Stimulated activated effector memory CD8-positive, alpha-beta T cell treated with anti-CD3 and anti-CD28 coated beads, Interleukin-12 subunit alpha, Interleukin-12 subunit beta, amount 100 ng/mL, for 72 hours (primary cell): Measurements from ENCODE around the gene MGME1.

ENCODE experiments used
- ATAC-seq: fragments of 150-1000 bp; cut with Tn5 transposase; 2 replicates; pipeline ENCODE4 v1.10.0; 2021
- DNase-seq, 2 donors: peaks; one replicate each; pipeline ENCODE4 v3.0.0; 2021 to 2022; ENCODE audit warnings: low spot score in 2 of 2
- H3K27ac Mint-ChIP-seq: one replicate; pipeline ENCODE4 v1.8.0; 2022; ENCODE audit warnings: mild to moderate bottlenecking, mixed read lengths
- H3K36me3 Mint-ChIP-seq: one replicate; pipeline ENCODE4 v1.8.0; 2022; ENCODE audit warnings: mild to moderate bottlenecking, mixed read lengths
- H3K4me1 Mint-ChIP-seq: one replicate; pipeline ENCODE4 v1.8.0; 2022; ENCODE audit warnings: mixed read lengths
- H3K4me3 Mint-ChIP-seq: one replicate; pipeline ENCODE4 v1.8.0; 2022; ENCODE audit warnings: mild to moderate bottlenecking, mixed read lengths
- H3K9me3 Mint-ChIP-seq: one replicate; pipeline ENCODE4 v1.8.0; 2022; ENCODE audit warnings: mixed read lengths

MGME1 gene

DNA sequence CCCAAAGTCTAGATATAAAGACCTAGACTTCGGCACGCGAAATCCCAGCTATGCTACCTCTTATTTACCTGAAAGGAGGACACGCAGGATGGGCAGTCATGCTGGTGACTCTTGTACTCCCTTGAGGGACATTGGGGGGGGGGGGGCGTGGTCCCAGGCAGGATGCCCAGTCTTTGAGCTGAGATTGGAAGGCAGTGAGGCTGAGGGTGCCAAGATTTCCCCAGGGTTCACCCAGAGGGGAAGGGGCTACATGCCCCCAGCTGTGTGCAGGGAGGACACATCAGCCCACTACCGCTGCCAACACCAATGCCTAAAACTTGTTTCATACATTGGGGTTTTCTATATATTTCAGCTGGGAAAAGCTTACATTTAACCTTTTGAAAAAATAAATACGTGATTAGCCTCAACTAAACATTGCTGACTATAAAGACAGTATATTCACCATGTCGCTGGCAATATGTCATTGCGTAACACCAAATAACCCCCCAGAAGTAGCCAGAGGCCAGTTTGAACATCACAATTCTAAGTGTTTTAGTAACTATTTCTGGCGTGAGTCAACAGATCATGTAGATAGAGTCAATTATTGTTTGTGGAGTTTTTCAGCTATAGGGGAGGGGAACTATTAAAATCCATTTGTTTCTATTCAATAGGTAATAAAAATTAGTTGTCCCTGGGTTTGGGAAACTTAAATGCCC, 21.6 kb downstream of the MGME1 start:
- ATAC-seq (no peak), DNase-seq (no peak)
- Mint-ChIP-seq H3K4me1 (peaks cover 19% of the 10 kb centered on the region), H3K4me3 (no peak overlapping the region), H3K27ac (no peak overlapping the region), H3K9me3 (no peaks in the 10 kb centered on the region), H3K36me3 (peaks cover 67% of the 10 kb centered on the region)

DNA sequence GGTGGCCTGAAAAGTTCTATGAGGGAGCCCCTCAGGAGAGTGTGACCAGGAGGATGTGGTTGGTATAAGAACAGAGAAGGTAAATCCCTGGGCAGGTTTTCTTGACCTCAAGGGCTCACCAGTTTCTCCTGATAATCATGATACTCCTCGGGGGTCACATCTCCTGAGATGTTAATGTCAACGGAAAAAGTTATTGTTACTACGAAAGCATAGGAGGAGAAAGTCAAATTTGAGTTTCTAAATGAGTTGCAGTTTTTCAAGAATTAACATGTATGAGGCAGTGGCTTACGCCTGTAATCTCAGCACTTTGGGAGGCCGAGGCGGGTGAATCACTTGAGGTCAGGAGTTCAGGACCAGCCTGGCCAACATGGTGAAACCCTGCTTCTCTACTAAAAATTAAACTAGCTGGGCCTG, 23.4 kb downstream of the MGME1 start:
- H3K4me3 Mint-ChIP-seq = peak overlapping the region; percentile 64
- ATAC-seq (peak; percentile 93), DNase-seq (peak in 1 of 2 donors; percentile 65)

DNA sequence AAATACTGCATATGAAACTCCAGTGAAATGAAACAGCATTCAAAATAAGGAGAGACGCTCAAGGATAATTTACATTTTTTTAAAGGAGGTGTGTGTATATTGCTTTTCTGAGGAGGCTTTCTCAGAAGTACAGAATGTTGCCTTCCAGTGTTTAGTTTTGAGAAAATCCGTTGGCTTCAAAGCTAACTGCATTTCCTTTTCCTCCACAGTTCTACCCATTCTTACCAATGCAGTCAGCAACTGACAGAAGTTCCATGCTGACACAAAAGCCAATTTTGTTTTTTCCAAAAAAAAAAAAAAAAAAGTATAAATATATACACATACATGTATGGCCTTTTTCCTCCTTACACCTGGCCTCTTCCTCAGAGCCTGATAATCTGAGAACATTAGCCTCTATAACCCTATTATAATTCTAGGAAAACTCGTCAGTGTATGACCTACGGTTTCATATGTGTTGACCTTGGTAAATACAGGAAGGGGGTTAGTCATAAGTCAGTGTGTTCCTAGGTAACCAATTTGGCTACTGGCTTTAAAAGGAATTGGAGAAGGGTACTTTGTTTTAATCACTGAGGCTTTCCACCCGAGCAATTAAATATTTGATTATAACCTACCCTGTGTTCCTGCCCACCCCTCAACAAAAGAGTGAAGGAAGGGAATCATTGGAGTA, 24.2 kb downstream of the MGME1 start:
- H3K36me3 Mint-ChIP-seq = peaks cover 46% of the 10 kb centered on the region
- no peaks in the 10 kb centered on the region for H3K9me3 Mint-ChIP-seq
- ATAC-seq = peak; percentile 46
- peaks cover 19% of the 10 kb centered on the region for H3K4me1 Mint-ChIP-seq
- H3K4me3 Mint-ChIP-seq = peak overlapping the region; percentile 64
- H3K27ac Mint-ChIP-seq = peak overlapping the region; percentile 56
- DNase-seq = no peak

More for the DNA sequence above, 23.4 kb downstream of the MGME1 start:
- Mint-ChIP-seq H3K36me3 (peaks cover 53% of the 10 kb centered on the region), H3K27ac (peak overlapping the region; percentile 56), H3K4me1 (peaks cover 19% of the 10 kb centered on the region), H3K9me3 (no peaks in the 10 kb centered on the region)

DNA sequence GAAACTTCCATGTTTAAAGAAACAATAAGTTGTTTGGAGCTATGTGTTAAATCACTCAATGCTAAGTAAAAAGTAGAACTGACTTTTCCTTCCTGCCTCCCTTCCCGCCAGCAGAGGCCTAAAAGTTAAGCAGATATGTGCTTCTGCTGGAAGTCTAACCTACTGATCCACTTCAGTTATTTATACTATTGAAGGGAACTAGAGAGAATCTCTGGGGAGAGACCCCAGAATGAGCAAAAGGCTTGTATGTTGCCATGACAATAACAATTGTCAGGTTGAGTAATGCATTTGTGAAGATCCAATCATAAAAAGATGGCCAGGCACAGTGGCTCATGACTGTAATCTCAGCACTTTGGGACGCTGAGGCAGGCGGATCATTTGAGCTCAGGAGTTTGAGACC, 24.7 kb downstream of the MGME1 start:
- peaks cover 19% of the 10 kb centered on the region for H3K4me1 Mint-ChIP-seq
- peaks cover 40% of the 10 kb centered on the region for H3K36me3 Mint-ChIP-seq
- H3K27ac Mint-ChIP-seq = peak overlapping the region; percentile 54
- DNase-seq (no peak), ATAC-seq (no peak)
- H3K4me3 Mint-ChIP-seq = peak overlapping the region; percentile 64
- H3K9me3 Mint-ChIP-seq = no peaks in the 10 kb centered on the region

DNA sequence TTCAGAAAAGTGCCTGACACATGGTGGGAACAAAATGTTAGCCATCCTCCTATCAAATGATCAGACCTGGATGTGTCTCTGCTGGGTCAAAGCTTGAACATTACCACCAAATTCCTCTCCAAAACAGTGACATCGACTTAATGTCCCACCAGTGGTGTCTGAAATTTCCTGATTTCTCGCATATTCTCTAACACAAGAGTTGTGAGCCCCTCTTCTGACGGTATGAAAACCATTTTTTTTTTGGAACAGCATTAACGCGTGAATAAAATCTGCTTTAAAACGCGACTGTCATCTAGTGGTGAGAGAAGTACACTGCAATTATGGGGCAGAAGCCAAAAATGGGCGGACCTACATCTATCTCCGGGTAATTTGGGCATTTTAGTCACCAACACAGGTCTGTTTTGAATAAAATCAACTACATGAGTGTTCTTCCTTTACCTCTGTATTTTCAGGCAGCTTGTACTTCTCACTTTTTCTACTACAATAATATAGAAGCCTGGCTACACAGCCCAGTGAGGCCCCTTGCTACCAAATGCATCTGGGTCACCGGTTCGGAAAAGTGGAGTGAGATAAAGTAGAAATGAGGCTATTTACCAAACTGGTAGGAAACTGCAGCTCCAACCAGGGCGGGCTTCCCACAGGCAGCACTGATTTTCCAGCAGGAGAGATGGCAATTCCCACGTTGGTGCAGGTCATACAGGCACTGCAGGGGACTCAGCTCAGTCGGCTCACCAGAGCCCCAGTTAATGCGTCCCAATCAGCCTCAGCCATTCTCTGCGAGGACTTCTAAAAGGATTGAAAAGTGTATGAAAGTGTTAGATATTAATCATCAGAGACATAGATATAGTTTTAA, 27.4 kb downstream of the MGME1 start:
- Mint-ChIP-seq H3K9me3 (no peaks in the 10 kb centered on the region), H3K4me3 (no peak overlapping the region), H3K36me3 (peaks cover 13% of the 10 kb centered on the region), H3K27ac (no peak overlapping the region), H3K4me1 (peaks cover 19% of the 10 kb centered on the region)
- ATAC-seq = peak; percentile 62
- peak; percentile 16 to 60 for DNase-seq

DNA sequence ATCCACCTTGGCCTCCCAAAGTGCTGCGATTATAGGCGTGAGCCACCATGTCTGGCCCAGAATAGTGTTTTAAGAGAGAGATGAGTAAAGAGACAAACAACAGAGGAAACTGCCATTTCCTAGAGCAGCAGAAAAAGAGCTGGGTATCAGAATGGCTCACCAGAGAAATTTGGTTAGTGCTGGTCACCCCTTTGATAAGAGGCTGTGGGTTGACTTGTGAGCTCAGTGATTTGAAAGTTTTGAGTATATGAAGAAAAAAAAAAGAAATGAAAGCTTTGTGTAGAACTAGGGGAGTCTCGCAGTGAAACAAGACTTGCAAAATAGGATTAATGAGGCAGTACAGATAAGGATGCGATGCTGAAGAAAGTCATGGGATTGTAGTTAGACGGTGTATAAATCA, 29.6 kb downstream of the MGME1 start:
- DNase-seq (no peak), ATAC-seq (no peak)
- Mint-ChIP-seq H3K4me1 (peaks cover 2% of the 10 kb centered on the region), H3K9me3 (no peaks in the 10 kb centered on the region), H3K36me3 (no peaks in the 10 kb centered on the region), H3K4me3 (no peak overlapping the region), H3K27ac (no peak overlapping the region)

DNA sequence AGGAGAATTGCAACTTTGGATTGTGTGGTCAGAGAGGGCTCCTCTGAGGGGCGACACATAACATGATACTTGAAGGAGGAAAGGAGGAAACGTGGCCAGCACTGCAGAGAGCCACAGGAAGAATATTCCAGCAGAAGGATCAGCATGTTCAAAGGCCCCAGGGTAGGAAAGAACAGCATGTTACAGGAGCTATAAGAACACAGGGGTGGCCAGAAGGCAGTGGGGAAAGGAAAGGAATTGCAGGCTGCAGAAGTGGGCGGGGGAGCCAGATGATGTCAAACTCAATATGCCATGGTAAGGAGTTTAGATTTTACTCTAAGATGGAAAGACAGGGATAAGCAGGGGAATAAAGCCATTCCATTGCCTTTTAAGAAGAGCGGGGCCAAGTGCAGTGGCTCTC, 30.7 kb downstream of the MGME1 start:
- Mint-ChIP-seq H3K4me1 (no peaks in the 10 kb centered on the region), H3K9me3 (no peaks in the 10 kb centered on the region), H3K27ac (no peak overlapping the region), H3K36me3 (no peaks in the 10 kb centered on the region), H3K4me3 (no peak overlapping the region)
- DNase-seq = no peak
- ATAC-seq = no peak

DNA sequence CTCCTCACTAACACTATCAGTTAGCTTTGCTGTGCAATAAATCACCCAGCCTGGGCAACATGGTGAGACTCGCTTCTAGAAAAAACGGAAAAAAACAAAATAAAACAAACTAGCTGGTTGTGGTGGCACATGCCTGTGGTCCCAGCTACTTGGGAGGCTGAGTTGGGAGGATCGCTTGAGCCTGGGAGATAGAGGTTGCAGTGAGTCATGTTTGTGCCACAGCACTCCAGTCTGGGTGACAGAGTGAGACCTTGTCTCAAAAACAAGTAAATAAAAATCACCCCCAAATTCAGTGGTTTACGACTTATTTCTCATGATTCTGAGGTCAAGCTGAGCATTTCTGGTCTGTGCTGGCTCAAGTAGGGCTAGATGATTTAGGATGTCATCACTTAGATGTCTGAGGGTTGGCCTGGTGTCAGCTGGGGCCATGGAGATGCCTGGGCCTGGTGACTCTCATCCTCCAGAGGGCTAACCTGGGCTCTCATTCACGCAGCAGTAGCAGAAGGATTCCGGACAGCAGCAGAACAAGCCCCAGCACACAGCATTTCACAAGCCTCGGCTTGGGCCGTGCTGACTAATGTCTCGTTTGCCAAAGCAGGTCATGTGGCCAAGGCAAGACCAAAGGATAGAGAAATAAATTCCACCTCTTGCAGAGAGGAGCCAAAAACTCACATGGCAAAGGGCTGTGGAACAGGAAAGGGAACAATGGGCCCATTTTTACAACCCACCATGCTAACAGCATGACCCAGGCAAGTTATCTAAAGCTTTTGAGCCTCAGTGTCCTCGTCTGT, 32.5 kb downstream of the MGME1 start:
- DNase-seq (no peak), ATAC-seq (no peak)
- Mint-ChIP-seq H3K4me3 (no peak overlapping the region), H3K36me3 (no peaks in the 10 kb centered on the region), H3K27ac (no peak overlapping the region), H3K9me3 (no peaks in the 10 kb centered on the region), H3K4me1 (no peaks in the 10 kb centered on the region)

DNA sequence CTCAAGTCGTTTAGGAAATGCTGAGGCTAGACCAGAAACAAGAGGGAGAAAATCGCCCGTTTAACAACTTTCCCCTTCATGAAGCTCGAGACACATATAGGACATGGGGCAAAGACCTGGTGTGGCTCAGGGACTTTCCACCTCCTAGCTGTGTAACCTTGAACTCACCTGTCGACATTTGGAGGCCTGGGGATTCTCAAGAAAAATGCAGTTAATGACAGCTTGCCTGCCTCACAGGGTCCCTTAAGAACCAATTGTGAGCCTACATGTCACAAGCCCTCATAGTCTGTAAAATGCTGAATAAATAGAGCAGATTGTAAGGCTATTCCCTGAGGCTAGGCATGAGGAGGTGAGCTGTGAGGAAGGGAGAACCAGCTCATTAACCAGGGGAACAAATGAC, 35.1 kb downstream of the MGME1 start:
- Mint-ChIP-seq H3K27ac (no peak overlapping the region), H3K36me3 (no peaks in the 10 kb centered on the region), H3K4me1 (no peaks in the 10 kb centered on the region), H3K9me3 (no peaks in the 10 kb centered on the region), H3K4me3 (no peak overlapping the region)
- ATAC-seq (no peak), DNase-seq (no peak)

DNA sequence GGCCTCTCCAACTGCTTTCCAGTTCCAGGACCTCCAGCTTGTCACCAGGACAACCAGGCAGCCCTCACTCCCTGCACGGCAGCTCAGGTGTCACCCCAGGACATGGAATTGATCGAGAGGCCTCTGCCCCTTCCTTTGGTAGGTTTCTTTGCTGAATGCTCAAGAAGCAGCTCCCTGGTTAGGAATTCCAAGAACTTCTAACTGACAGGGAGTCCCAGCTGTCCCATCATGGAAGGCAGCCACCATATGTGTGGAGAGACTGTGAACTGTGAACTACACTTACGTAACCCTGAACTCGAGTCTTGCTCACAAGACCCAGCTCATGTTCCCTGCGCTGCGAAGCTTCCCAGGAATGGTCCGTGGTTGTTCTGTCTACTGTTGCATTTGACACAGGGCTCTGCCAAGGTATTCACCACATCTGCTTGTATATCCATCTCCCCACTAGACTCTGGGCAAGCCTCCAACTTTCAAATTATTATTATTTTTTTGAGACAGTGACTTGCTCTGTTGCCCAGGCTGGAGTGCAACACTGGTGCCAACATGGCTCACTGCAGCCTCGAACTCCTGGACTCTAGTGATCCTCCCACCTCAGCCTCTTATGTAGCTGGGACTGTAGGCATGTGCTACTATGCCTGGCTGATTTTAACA, 35.7 kb downstream of the MGME1 start:
- no peaks in the 10 kb centered on the region for H3K36me3 Mint-ChIP-seq
- H3K9me3 Mint-ChIP-seq = no peaks in the 10 kb centered on the region
- DNase-seq (no peak), ATAC-seq (no peak)
- H3K27ac Mint-ChIP-seq = no peak overlapping the region
- H3K4me3 Mint-ChIP-seq = no peak overlapping the region
- no peaks in the 10 kb centered on the region for H3K4me1 Mint-ChIP-seq

DNA sequence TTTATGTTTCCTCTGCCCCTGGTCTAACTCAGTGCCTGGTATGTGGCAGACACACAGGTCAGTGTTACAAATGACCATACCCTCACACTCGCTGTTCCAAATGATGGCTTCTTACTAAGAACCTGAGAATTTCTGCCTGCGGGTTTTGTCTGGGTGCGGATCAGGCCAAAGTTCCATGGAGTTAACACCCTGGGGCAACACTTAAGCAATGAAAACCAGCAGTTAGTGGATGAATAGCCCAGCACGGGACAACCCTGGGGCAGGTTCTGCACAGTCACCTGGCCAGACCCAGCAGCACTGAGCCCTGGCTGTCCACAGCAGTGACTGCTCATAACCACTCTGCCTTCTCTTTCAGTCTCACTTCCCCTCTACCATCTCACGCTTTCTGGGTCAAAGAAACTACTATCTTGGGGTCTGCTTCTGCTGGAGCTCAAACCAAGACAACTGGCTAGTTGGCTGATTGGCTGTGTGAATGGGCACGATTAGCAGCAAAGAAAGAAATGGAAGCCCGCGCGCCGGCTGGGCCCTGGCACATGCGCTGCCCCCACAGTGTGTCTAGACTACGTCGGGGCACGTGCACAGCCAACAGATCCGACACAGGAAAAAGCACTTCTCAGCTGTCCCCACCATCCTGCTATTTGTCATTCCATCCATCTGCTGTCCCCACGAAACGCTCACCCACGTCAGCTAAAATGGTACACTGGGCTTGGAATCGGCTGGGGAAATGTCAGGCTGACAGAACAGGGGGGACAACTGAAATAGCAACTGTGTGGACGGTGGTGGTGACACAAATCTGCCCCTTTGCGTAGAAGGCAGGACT, 36.6 kb downstream of the MGME1 start:
- Mint-ChIP-seq H3K4me3 (no peak overlapping the region), H3K9me3 (no peaks in the 10 kb centered on the region), H3K27ac (no peak overlapping the region), H3K36me3 (no peaks in the 10 kb centered on the region), H3K4me1 (no peaks in the 10 kb centered on the region)
- ATAC-seq (peak; percentile 40), DNase-seq (no peak)

DNA sequence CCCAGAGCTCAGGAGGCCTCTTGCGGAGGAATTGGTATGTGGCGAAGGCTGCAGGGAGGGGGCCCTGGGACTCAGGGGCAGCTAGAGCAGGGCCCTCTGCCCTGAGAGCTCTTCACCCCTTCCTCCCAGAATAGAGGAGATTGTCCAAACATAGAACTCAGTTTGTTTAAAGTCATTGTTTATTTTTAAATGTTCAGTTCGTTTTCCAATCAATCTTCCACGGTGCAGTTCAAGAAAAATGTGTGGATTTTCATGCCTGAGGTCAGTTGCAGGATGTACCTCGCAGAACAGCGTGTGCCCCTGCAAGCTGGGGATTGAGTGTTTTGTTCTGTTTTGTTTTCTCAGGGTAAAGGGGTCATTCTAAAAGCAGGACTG, 37.2 kb downstream of the MGME1 start:
- DNase-seq = no peak
- Mint-ChIP-seq H3K36me3 (no peaks in the 10 kb centered on the region), H3K27ac (no peak overlapping the region), H3K4me1 (no peaks in the 10 kb centered on the region), H3K9me3 (no peaks in the 10 kb centered on the region), H3K4me3 (no peak overlapping the region)
- no peak for ATAC-seq

DNA sequence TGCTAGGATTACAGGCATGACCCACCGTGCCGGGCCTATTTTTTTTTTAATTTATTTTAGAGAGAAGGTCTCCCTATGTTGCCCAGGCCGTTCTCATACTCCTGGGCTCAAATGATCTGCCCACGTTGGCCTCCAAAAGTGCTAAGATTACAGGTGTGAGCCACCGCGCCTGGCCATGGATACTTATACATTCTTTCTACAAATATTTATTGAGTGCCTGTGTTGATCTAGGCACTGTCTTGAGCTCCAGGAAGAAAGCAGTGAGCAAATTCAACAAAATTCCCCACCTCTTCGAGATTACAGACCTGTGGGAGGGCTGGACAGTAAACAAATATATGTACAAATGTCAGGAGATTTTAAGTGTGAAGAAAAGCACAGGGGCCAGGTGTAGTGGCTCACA, 37.9 kb downstream of the MGME1 start:
- ATAC-seq (no peak), DNase-seq (no peak)
- no peaks in the 10 kb centered on the region for H3K4me1 Mint-ChIP-seq
- no peak overlapping the region for H3K4me3 Mint-ChIP-seq
- H3K27ac Mint-ChIP-seq = no peak overlapping the region
- H3K36me3 Mint-ChIP-seq = no peaks in the 10 kb centered on the region
- no peaks in the 10 kb centered on the region for H3K9me3 Mint-ChIP-seq
